Kidney epithelial cell (primary cell): ENCODE results near the gene DMRTA1. TPM values are rescaled to one million over a fixed set of nuclear protein-coding genes. Genes with fewer than 3 reads are reported as not detected.
A peak's percentile ranks its signal among the peaks of the same experiment; 100 is the strongest.

Experiments used
- DNase-seq: peaks from one replicate; pipeline ENCODE4 v3.0.0-alpha.2; 2010; ENCODE audit warnings: low read depth
- H3K27me3 ChIP-seq: 2 replicates; pipeline ENCODE4 v1.6.0; 2011; ENCODE audit warnings: low read length; ENCODE audit not compliant: control insufficient read depth, insufficient read depth
- H3K36me3 ChIP-seq: 2 replicates; pipeline ENCODE4 v1.5.1; 2011; ENCODE audit warnings: low read length; ENCODE audit not compliant: control insufficient read depth, insufficient read depth
- H3K4me3 ChIP-seq: 2 replicates; pipeline ENCODE4 v1.5.1; 2011; ENCODE audit warnings: low read depth, mild to moderate bottlenecking, control low read depth, low read length
- total RNA-seq: library from RNA; depleted of rRNA; stranded (reverse); fragments of >200 nt; gene quantifications from 2 replicates; pipeline ENCODE4 v1.2.3, GENCODE V29; 2015
- TF ChIP-seq, protein P1 (sequence below): IDR thresholded peaks from 2 replicates; pipeline ENCODE4 v1.5.1; 2011; ENCODE audit warnings: mild to moderate bottlenecking, moderate library complexity, low read length, control low read depth, inconsistent platforms; ENCODE audit not compliant: insufficient read depth, poor library complexity, severe bottlenecking

The DMRTA1 gene
- total RNA-seq, 1 donor from 2014 or later, result 0.92 TPM

GRCh38 chr9:22440841-22441240, 5.8 kb upstream of the DMRTA1 start:
- no peaks in the 10 kb centered on the region for H3K36me3 ChIP-seq
- no peaks in the 10 kb centered on the region for H3K27me3 ChIP-seq
- TF ChIP-seq, protein P1, sequence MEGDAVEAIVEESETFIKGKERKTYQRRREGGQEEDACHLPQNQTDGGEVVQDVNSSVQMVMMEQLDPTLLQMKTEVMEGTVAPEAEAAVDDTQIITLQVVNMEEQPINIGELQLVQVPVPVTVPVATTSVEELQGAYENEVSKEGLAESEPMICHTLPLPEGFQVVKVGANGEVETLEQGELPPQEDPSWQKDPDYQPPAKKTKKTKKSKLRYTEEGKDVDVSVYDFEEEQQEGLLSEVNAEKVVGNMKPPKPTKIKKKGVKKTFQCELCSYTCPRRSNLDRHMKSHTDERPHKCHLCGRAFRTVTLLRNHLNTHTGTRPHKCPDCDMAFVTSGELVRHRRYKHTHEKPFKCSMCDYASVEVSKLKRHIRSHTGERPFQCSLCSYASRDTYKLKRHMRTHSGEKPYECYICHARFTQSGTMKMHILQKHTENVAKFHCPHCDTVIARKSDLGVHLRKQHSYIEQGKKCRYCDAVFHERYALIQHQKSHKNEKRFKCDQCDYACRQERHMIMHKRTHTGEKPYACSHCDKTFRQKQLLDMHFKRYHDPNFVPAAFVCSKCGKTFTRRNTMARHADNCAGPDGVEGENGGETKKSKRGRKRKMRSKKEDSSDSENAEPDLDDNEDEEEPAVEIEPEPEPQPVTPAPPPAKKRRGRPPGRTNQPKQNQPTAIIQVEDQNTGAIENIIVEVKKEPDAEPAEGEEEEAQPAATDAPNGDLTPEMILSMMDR, result no peak
- DNase-seq, result no peak
- H3K4me3 ChIP-seq, result no peak overlapping the region

DNA sequence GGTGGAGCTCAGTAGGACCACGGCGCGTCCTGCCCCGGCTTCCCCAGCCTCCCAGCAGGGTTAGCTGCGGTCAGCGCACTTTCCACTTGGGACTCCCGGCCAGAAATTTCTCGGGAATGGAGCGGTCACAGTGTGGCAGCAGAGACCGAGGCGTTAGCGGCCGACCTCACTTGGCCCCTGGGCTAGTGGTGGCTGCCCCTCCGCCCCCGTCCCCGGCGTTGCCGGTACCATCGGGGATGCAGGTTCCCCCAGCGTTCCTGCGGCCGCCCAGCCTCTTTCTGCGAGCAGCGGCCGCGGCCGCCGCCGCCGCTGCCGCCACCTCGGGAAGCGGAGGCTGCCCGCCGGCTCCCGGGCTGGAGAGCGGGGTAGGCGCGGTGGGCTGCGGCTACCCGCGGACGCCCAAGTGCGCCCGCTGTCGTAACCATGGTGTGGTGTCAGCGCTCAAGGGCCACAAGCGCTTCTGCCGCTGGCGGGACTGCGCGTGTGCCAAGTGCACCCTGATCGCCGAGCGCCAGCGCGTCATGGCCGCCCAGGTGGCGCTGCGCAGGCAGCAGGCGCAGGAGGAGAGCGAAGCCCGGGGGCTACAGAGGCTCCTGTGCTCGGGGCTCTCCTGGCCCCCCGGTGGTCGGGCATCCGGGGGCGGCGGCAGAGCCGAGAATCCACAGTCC, 460 bp downstream of the DMRTA1 start:
- Histone ChIP-seq H3K36me3 (no peaks in the 10 kb centered on the region), H3K4me3 (peak overlapping the region; percentile 67), H3K27me3 (no peaks in the 10 kb centered on the region)
- TF ChIP-seq, protein P1, result peak; percentile 26
- no peak for DNase-seq

GRCh38 chr9:22447618-22448305, 1.1 kb downstream of the DMRTA1 start:
- H3K4me3 ChIP-seq, result peak overlapping the region; percentile 67
- H3K36me3 ChIP-seq, result no peaks in the 10 kb centered on the region
- no peak for DNase-seq
- H3K27me3 ChIP-seq, result no peaks in the 10 kb centered on the region
- TF ChIP-seq, protein P1, result no peak

GRCh38 chr9:22449719-22450118, 3.1 kb downstream of the DMRTA1 start:
- no peak for DNase-seq
- H3K36me3 ChIP-seq, result no peaks in the 10 kb centered on the region
- no peak overlapping the region for H3K4me3 ChIP-seq

GRCh38 chr9:22452415-22453010, 5.9 kb downstream of the DMRTA1 start:
- Histone ChIP-seq H3K36me3 (no peaks in the 10 kb centered on the region), H3K27me3 (no peaks in the 10 kb centered on the region), H3K4me3 (no peak overlapping the region)
- no peak for DNase-seq
- TF ChIP-seq, protein P1, result peak; percentile 67

More at GRCh38 chr9:22449719-22450118, 3.1 kb downstream of the DMRTA1 start:
- TF ChIP-seq, protein P1, result no peak
- H3K27me3 ChIP-seq, result no peaks in the 10 kb centered on the region

GRCh38 chr9:22454016-22454415, 7.4 kb downstream of the DMRTA1 start:
- TF ChIP-seq, protein P1, result no peak
- no peak for DNase-seq

More at GRCh38 chr9:22454016-22454415, 7.4 kb downstream of the DMRTA1 start:
- Histone ChIP-seq H3K36me3 (no peaks in the 10 kb centered on the region), H3K27me3 (no peaks in the 10 kb centered on the region), H3K4me3 (no peak overlapping the region)
